C4-2B (cell line): ENCODE measurements around the gene HIP1.

Experiments used
- ZFX ChIP-seq: fragments of 450-650 bp; IDR thresholded peaks from 2 replicates; pipeline ENCODE4 v1.6.1; 2017
- TF ChIP-seq, protein P1 (sequence below): fragments of 450-650 bp; conservative IDR thresholded peaks from 2 replicates; pipeline ENCODE4 v1.5.1; 2017; ENCODE audit warnings: mild to moderate bottlenecking

DNA sequence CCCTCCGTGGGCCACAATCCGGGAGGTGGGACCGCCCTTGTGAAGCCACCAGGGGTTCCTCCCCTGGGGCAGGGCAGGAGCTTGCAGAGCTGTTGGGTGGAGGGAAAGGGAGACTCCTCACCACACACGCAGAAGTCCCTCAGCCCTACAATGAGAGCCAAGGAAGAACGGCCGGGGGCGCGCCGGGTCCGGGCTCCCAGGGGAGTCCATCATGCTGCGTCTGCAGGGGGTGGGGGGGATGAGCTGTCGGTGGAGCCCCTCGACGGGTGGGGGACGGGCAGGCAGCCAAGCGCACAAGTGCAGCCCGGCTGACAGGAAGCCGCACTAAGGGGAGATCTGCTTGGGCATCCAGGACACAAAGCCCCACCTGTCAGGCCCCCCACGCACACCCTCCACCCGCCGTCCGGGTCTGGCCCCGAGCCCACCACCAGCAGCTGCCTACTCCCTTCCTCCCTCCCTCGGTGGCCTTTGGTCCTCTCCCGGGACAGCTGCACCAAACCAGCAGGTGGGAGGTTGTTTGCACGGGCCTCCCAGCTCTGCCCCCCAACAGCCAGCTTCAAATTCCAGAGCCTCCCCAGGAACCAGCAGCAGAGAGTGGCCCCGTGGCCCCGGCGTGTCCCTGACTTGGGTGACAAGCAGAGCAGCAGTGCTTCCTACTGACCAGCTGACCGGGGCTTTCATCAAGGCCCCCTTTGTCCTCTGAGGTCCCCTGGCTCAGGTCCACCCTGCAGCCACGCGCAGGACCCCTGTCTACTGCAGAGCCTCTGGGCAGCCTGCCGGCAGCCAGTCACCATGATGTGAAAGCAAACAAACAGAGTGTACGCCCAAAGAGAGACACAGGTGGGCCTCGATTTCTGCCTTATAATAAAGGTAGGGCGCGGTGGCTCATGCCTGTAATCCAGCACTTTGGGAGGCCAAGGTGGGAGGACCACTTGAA lies 50.3 kb downstream of the HIP1 start:
- TF ChIP-seq, protein P1, sequence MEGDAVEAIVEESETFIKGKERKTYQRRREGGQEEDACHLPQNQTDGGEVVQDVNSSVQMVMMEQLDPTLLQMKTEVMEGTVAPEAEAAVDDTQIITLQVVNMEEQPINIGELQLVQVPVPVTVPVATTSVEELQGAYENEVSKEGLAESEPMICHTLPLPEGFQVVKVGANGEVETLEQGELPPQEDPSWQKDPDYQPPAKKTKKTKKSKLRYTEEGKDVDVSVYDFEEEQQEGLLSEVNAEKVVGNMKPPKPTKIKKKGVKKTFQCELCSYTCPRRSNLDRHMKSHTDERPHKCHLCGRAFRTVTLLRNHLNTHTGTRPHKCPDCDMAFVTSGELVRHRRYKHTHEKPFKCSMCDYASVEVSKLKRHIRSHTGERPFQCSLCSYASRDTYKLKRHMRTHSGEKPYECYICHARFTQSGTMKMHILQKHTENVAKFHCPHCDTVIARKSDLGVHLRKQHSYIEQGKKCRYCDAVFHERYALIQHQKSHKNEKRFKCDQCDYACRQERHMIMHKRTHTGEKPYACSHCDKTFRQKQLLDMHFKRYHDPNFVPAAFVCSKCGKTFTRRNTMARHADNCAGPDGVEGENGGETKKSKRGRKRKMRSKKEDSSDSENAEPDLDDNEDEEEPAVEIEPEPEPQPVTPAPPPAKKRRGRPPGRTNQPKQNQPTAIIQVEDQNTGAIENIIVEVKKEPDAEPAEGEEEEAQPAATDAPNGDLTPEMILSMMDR = no peak
- TF ChIP-seq ZFX = no peak
